Measurements from ENCODE around the gene SLC35G1.

- TF ChIP-seq CTCF (IDR thresholded peaks at IDR 0.05): no peak
- TF ChIP-seq POLR2A (IDR thresholded peaks at IDR 0.05): no peak
Measured at GRCh38 chr10:93912444-93912843, 18.7 kb downstream of the SLC35G1 start.
